Uterus (tissue), 2 donors: ENCODE data around the gene SESN3.
"Not testable (repeated sequence)": the region's sequence is repeated elsewhere in the genome, so short reads cannot be mapped to it uniquely, and the experiment has no call there.

Experiments
- POLR2A ChIP-seq, 2 donors: fragments of 450-650 bp; IDR thresholded peaks; one replicate each; pipeline ENCODE4 v1.6.1; 2016; ENCODE audit warnings: antibody characterized with exemption in 2 of 2, mild to moderate bottlenecking in 1 of 2, moderate library complexity in 1 of 2
- TF ChIP-seq, protein P1 (sequence below), 4 experiments: fragments of 200-600 bp in 2 of 4; fragments of 450-650 bp in 2 of 4; sonication (generic) in 2 of 4; IDR thresholded peaks; one replicate each; pipeline ENCODE4 v1.5.1; 2016 to 2019; ENCODE audit warnings: antibody characterized with exemption in 4 of 4, mild to moderate bottlenecking in 2 of 4, moderate library complexity in 1 of 4

GRCh38 chr11:95251896-95252295 is 20.9 kb upstream of the SESN3 start:
- not testable (repeated sequence) for TF ChIP-seq POLR2A (IDR thresholded peaks at IDR 0.05)
- TF ChIP-seq, protein P1, sequence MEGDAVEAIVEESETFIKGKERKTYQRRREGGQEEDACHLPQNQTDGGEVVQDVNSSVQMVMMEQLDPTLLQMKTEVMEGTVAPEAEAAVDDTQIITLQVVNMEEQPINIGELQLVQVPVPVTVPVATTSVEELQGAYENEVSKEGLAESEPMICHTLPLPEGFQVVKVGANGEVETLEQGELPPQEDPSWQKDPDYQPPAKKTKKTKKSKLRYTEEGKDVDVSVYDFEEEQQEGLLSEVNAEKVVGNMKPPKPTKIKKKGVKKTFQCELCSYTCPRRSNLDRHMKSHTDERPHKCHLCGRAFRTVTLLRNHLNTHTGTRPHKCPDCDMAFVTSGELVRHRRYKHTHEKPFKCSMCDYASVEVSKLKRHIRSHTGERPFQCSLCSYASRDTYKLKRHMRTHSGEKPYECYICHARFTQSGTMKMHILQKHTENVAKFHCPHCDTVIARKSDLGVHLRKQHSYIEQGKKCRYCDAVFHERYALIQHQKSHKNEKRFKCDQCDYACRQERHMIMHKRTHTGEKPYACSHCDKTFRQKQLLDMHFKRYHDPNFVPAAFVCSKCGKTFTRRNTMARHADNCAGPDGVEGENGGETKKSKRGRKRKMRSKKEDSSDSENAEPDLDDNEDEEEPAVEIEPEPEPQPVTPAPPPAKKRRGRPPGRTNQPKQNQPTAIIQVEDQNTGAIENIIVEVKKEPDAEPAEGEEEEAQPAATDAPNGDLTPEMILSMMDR (IDR thresholded peaks at IDR 0.05): not testable (repeated sequence)
